Endodermal cell (in vitro differentiated cells): Measurements from ENCODE around the gene SETMAR. TPM values are rescaled to one million over a fixed set of nuclear protein-coding genes. Genes with fewer than 3 reads are reported as not detected.
"Not testable (repeated sequence)": the region's sequence is repeated elsewhere in the genome, so short reads cannot be mapped to it uniquely, and the experiment has no call there.

Source experiments
- DNase-seq: peaks from one replicate; pipeline ENCODE4 v3.0.0-alpha.2; 2017
- H3K27ac ChIP-seq: 2 replicates; pipeline ENCODE4 v1.5.1; 2013; ENCODE audit warnings: mild to moderate bottlenecking, low read depth, low read length, moderate library complexity
- H3K27me3 ChIP-seq: 2 replicates; pipeline ENCODE4 v1.6.1; 2013; ENCODE audit warnings: mild to moderate bottlenecking, low read length, moderate library complexity; ENCODE audit not compliant: insufficient read depth, control insufficient read depth, poor library complexity, severe bottlenecking
- H3K36me3 ChIP-seq: 2 replicates; pipeline ENCODE4 v1.7.0; 2013; ENCODE audit warnings: mild to moderate bottlenecking, low read length, moderate library complexity; ENCODE audit not compliant: control insufficient read depth, insufficient read depth
- H3K4me1 ChIP-seq: one replicate; pipeline ENCODE4 v1.7.0; 2013; ENCODE audit warnings: low read length; ENCODE audit not compliant: control insufficient read depth, insufficient read depth
- H3K4me3 ChIP-seq: 2 replicates; pipeline ENCODE4 v1.5.1; 2013; ENCODE audit warnings: mild to moderate bottlenecking, low read length, moderate library complexity
- H3K9ac ChIP-seq: 2 replicates; pipeline ENCODE4 v1.6.1; 2013; ENCODE audit warnings: mild to moderate bottlenecking, low read length, moderate library complexity; ENCODE audit not compliant: poor library complexity, severe bottlenecking; ENCODE audit errors: extremely low read depth
- H3K9me3 ChIP-seq: 2 replicates; pipeline ENCODE4 v1.6.1; 2013; ENCODE audit warnings: mild to moderate bottlenecking, low read length, moderate library complexity; ENCODE audit not compliant: control insufficient read depth
- H3K27ac Mint-ChIP-seq: 2 replicates; pipeline ENCODE4 v1.8.0; 2020; ENCODE audit warnings: mixed read lengths
- H3K27me3 Mint-ChIP-seq: 2 replicates; pipeline ENCODE4 v1.8.0; 2021; ENCODE audit warnings: mild to moderate bottlenecking, mixed read lengths; ENCODE audit not compliant: insufficient read depth
- H3K36me3 Mint-ChIP-seq: 2 replicates; pipeline ENCODE4 v1.8.0; 2020; ENCODE audit warnings: low read depth, mixed read lengths
- H3K4me1 Mint-ChIP-seq: 2 replicates; pipeline ENCODE4 v1.8.0; 2020; ENCODE audit warnings: mixed read lengths
- H3K4me3 Mint-ChIP-seq: 2 replicates; pipeline ENCODE4 v1.8.0; 2020; ENCODE audit warnings: mild to moderate bottlenecking, moderate library complexity, mixed read lengths
- H3K9me3 Mint-ChIP-seq: 2 replicates; pipeline ENCODE4 v1.8.0; 2020; ENCODE audit warnings: mild to moderate bottlenecking, mixed read lengths
- WGBS, 2 experiments: methylation state at CpG; one replicate each; pipeline versions ENCODE4 v1.1.5 to v1.1.7; 2013; ENCODE audit warnings: missing lambda C conversion rate in 2 of 2, mixed read lengths in 1 of 2; ENCODE audit not compliant: insufficient coverage in 1 of 2, insufficient read length in 1 of 2; 5-methylcytosine and 5-hydroxymethylcytosine counted together
- total RNA-seq, 2 donors: library from RNA; stranded (reverse); fragmentation: NEBNext Ultra II Directional in 1 of 2; extraction: Animal tissue kit (Norgen Biotek cat#: 25700) in 1 of 2; gene quantifications; 2 replicates in 1 of 2; 3 replicates in 1 of 2; pipeline ENCODE4 v1.2.1, GENCODE V29; 2021
- TF ChIP-seq, protein P1 (sequence below): fragments of 200-600 bp; sonication (generic); conservative IDR thresholded peaks from 2 replicates; pipeline ENCODE4 v1.5.0; 2021; ENCODE audit warnings: antibody characterized with exemption, mild to moderate bottlenecking

SETMAR gene
- total RNA-seq, 2 donors from 2014 or later = 18.8 to 20.9 TPM

DNA sequence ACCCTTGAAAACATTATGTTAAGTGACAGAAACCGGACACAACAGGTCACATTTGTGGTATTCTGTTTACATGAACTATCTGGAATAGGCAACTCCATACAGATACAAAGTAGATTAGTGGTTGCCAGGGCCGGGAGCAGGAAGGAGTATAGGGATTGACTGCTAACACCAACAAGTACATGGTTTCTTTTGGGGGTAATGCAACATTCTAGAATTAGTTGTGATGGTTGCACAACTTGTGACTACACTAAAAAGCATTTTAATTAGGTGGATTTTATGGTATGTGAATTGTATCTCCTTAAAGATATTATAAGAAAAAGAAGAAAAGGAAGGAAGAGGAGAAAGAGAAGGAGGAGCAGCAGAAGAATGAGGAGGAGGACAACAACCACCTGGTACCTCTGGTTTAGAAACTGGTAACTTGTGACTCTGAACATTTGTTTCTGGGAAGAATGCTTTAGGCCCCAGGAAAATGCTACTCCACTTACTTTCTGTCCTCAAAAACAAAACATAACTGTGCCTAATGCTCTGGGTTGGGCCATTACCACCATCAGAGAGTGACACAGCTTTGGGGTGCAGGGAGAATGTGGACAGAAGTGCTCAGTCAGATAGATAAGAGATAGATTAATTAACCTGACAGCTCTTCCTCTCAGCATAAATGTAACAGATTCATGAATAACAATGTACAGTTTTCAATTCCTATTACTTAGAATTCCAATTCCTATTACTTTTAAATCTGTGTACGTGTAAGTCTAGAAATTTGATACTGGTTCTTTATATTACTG, 20.3 kb downstream of the SETMAR start:
- Mint-ChIP-seq H3K4me1 (peaks cover 3% of the 10 kb centered on the region), H3K9me3 (peaks cover 24% of the 10 kb centered on the region), H3K4me3 (no peak overlapping the region), H3K27me3 (no peaks in the 10 kb centered on the region), H3K27ac (no peak overlapping the region), H3K36me3 (peaks cover 9% of the 10 kb centered on the region)
- no peak for DNase-seq
- TF ChIP-seq, protein P1, sequence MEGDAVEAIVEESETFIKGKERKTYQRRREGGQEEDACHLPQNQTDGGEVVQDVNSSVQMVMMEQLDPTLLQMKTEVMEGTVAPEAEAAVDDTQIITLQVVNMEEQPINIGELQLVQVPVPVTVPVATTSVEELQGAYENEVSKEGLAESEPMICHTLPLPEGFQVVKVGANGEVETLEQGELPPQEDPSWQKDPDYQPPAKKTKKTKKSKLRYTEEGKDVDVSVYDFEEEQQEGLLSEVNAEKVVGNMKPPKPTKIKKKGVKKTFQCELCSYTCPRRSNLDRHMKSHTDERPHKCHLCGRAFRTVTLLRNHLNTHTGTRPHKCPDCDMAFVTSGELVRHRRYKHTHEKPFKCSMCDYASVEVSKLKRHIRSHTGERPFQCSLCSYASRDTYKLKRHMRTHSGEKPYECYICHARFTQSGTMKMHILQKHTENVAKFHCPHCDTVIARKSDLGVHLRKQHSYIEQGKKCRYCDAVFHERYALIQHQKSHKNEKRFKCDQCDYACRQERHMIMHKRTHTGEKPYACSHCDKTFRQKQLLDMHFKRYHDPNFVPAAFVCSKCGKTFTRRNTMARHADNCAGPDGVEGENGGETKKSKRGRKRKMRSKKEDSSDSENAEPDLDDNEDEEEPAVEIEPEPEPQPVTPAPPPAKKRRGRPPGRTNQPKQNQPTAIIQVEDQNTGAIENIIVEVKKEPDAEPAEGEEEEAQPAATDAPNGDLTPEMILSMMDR = no peak
- peaks cover 22% of the 10 kb centered on the region for H3K9me3 ChIP-seq
- H3K27ac ChIP-seq = no peak overlapping the region
- no peaks in the 10 kb centered on the region for H3K36me3 ChIP-seq
- H3K4me3 ChIP-seq = no peak overlapping the region
- H3K4me1 ChIP-seq = no peaks in the 10 kb centered on the region
- 92 to 100% methylated on average over 1 to 3 of the region's 3 CpGs for WGBS, 2 experiments
- H3K9ac ChIP-seq = no peak overlapping the region
- no peaks in the 10 kb centered on the region for H3K27me3 ChIP-seq

- Histone ChIP-seq H3K4me1 (no peaks in the 10 kb centered on the region), H3K9ac (no peak overlapping the region), H3K27ac (no peak overlapping the region), H3K27me3 (no peaks in the 10 kb centered on the region), H3K36me3 (no peaks in the 10 kb centered on the region), H3K9me3 (peaks cover 33% of the 10 kb centered on the region), H3K4me3 (peak overlapping the region; percentile 60)
- Mint-ChIP-seq H3K9me3 (peaks cover 48% of the 10 kb centered on the region), H3K27ac (no peak overlapping the region), H3K4me1 (no peaks in the 10 kb centered on the region), H3K4me3 (no peak overlapping the region), H3K27me3 (no peaks in the 10 kb centered on the region), H3K36me3 (peaks cover 18% of the 10 kb centered on the region)
- no peak for DNase-seq
- 88 to 100% methylated on average over 1 of the region's 1 CpG for WGBS, 2 experiments
- TF ChIP-seq, protein P1 = no peak
These were observed 23.7 kb downstream of the SETMAR start for GRCh38 chr3:4326868-4327267.

GRCh38 chr3:4329806-4330205, 26.6 kb downstream of the SETMAR start:
- not testable (repeated sequence) for H3K4me1 ChIP-seq, H3K4me3 Mint-ChIP-seq, H3K27me3 ChIP-seq, H3K4me3 ChIP-seq, H3K4me1 Mint-ChIP-seq, H3K36me3 ChIP-seq, DNase-seq, H3K27me3 Mint-ChIP-seq, H3K9ac ChIP-seq, H3K27ac ChIP-seq, H3K27ac Mint-ChIP-seq
- H3K36me3 Mint-ChIP-seq = peaks cover 18% of the 10 kb centered on the region
- peaks cover 48% of the 10 kb centered on the region for H3K9me3 Mint-ChIP-seq
- peaks cover 33% of the 10 kb centered on the region for H3K9me3 ChIP-seq

GRCh38 chr3:4332111-4332510, 28.9 kb downstream of the SETMAR start:
- no peak overlapping the region for H3K9ac ChIP-seq
- H3K4me3 ChIP-seq = no peak overlapping the region
- no peak overlapping the region for H3K27ac Mint-ChIP-seq
- no peak for DNase-seq
- H3K27ac ChIP-seq = no peak overlapping the region
- peaks cover 12% of the 10 kb centered on the region for H3K4me1 Mint-ChIP-seq
- H3K36me3 ChIP-seq = no peaks in the 10 kb centered on the region
- TF ChIP-seq, protein P1 = no peak
- peaks cover 16% of the 10 kb centered on the region for H3K36me3 Mint-ChIP-seq
- H3K27me3 ChIP-seq = no peaks in the 10 kb centered on the region
- H3K4me3 Mint-ChIP-seq = no peak overlapping the region
- H3K27me3 Mint-ChIP-seq = no peaks in the 10 kb centered on the region
- H3K9me3 Mint-ChIP-seq = peaks cover 33% of the 10 kb centered on the region
- WGBS, 2 experiments = 89% methylated on average over 1 of the region's 1 CpG; no CpG with 5 or more reads in 1 of the 2 experiments
- peaks cover 24% of the 10 kb centered on the region for H3K9me3 ChIP-seq
- H3K4me1 ChIP-seq = no peaks in the 10 kb centered on the region
